ENCODE results near the gene CYS1. TPM values are rescaled to one million over a fixed set of nuclear protein-coding genes. Genes with fewer than 3 reads are reported as not detected.
A peak's percentile ranks its signal among the peaks of the same experiment; 100 is the strongest.

Gene CYS1
- polyA plus RNA-seq, 4 donors = 0.54 to 14.8 (median 0.76) TPM; not detected in 1

GRCh38 chr2:10087360-10087759 lies 7.1 kb upstream of the CYS1 start:
- Histone ChIP-seq H3K27ac (ENCODE audit: low read depth in 1 of 3, low read length in 2 of 3) (no peak overlapping the region), H3K9me3 (ENCODE audit: control insufficient read depth in 2 of 2, insufficient read depth in 1 of 2, low read depth in 1 of 2, low read length in 1 of 2) (peaks cover 0 to 4% of the 10 kb centered on the region in 2 donors), H3K4me1 (ENCODE audit: control insufficient read depth in 3 of 3, insufficient read depth in 2 of 3, low read depth in 1 of 3, low read length in 2 of 3) (peaks cover 0 to 42% (median 0%) of the 10 kb centered on the region in 3 donors), H3K4me3 (ENCODE audit: low read depth in 1 of 3, low read length in 3 of 3) (no peak overlapping the region), H3K27me3 (ENCODE audit: control insufficient read depth in 3 of 3, insufficient read depth in 3 of 3, low read length in 3 of 3) (peaks cover 0 to 12% (median 3%) of the 10 kb centered on the region in 3 donors), H3K36me3 (ENCODE audit: control insufficient read depth in 3 of 3, insufficient read depth in 2 of 3, low read depth in 1 of 3, low read length in 3 of 3) (no peaks in the 10 kb centered on the region)
- FAIRE-seq = no peak
- 51 to 72% (median 62%) methylated on average over 8 of the region's 8 CpGs for WGBS, 3 donors
- no peak for DNase-seq

GRCh38 chr2:10086950-10087349 lies 6.7 kb upstream of the CYS1 start:
- peak in 1 of 2 donors; percentile 63 for DNase-seq
- Histone ChIP-seq H3K4me1 (ENCODE audit: control insufficient read depth in 3 of 3, insufficient read depth in 2 of 3, low read depth in 1 of 3, low read length in 2 of 3) (peaks cover 0 to 42% (median 0%) of the 10 kb centered on the region in 3 donors), H3K4me3 (ENCODE audit: low read depth in 1 of 3, low read length in 3 of 3) (no peak overlapping the region), H3K9me3 (ENCODE audit: control insufficient read depth in 2 of 2, insufficient read depth in 1 of 2, low read depth in 1 of 2, low read length in 1 of 2) (peaks cover 0 to under 1% of the 10 kb centered on the region in 2 donors), H3K27ac (ENCODE audit: low read depth in 1 of 3, low read length in 2 of 3) (no peak overlapping the region), H3K36me3 (ENCODE audit: control insufficient read depth in 3 of 3, insufficient read depth in 2 of 3, low read depth in 1 of 3, low read length in 3 of 3) (no peaks in the 10 kb centered on the region), H3K27me3 (ENCODE audit: control insufficient read depth in 3 of 3, insufficient read depth in 3 of 3, low read length in 3 of 3) (peaks cover 0 to 12% (median 3%) of the 10 kb centered on the region in 3 donors)
- 34 to 54% (median 42%) methylated on average over 4 of the region's 4 CpGs for WGBS, 3 donors
- FAIRE-seq = no peak

GRCh38 chr2:10085668-10086059 lies 5.5 kb upstream of the CYS1 start:
- no peak overlapping the region for H3K27ac ChIP-seq (ENCODE audit: low read depth in 1 of 3, low read length in 2 of 3)

GRCh38 chr2:10085043-10085667 lies 4.9 kb upstream of the CYS1 start:
- WGBS, 3 donors = 52 to 72% (median 67%) methylated on average over 6 of the region's 6 CpGs
- FAIRE-seq (no peak), DNase-seq (no peak)
- H3K36me3 ChIP-seq (ENCODE audit: control insufficient read depth in 3 of 3, insufficient read depth in 2 of 3, low read depth in 1 of 3, low read length in 3 of 3) = no peaks in the 10 kb centered on the region
- H3K9me3 ChIP-seq (ENCODE audit: control insufficient read depth in 2 of 2, insufficient read depth in 1 of 2, low read depth in 1 of 2, low read length in 1 of 2) = no peaks in the 10 kb centered on the region
- peaks cover 0 to 34% (median 0%) of the 10 kb centered on the region in 3 donors for H3K4me1 ChIP-seq (ENCODE audit: control insufficient read depth in 3 of 3, insufficient read depth in 2 of 3, low read depth in 1 of 3, low read length in 2 of 3)
- H3K27me3 ChIP-seq (ENCODE audit: control insufficient read depth in 3 of 3, insufficient read depth in 3 of 3, low read length in 3 of 3) = peaks cover 0 to 8% (median 6%) of the 10 kb centered on the region in 3 donors
- H3K27ac ChIP-seq (ENCODE audit: low read depth in 1 of 3, low read length in 2 of 3) = no peak overlapping the region
- H3K4me3 ChIP-seq (ENCODE audit: low read depth in 1 of 3, low read length in 3 of 3) = no peak overlapping the region

More at GRCh38 chr2:10085668-10086059, 5.5 kb upstream of the CYS1 start:
- no peaks in the 10 kb centered on the region for H3K36me3 ChIP-seq (ENCODE audit: control insufficient read depth in 3 of 3, insufficient read depth in 2 of 3, low read depth in 1 of 3, low read length in 3 of 3)
- DNase-seq = peak; percentile 14 to 53
- H3K4me3 ChIP-seq (ENCODE audit: low read depth in 1 of 3, low read length in 3 of 3) = no peak overlapping the region
- WGBS, 3 donors = 66 to 79% (median 78%) methylated on average over 11 of the region's 11 CpGs
- FAIRE-seq = no peak
- peaks cover 0 to 35% (median 0%) of the 10 kb centered on the region in 3 donors for H3K4me1 ChIP-seq (ENCODE audit: control insufficient read depth in 3 of 3, insufficient read depth in 2 of 3, low read depth in 1 of 3, low read length in 2 of 3)
- H3K27me3 ChIP-seq (ENCODE audit: control insufficient read depth in 3 of 3, insufficient read depth in 3 of 3, low read length in 3 of 3) = peaks cover 0 to 5% (median 5%) of the 10 kb centered on the region in 3 donors
- no peaks in the 10 kb centered on the region for H3K9me3 ChIP-seq (ENCODE audit: control insufficient read depth in 2 of 2, insufficient read depth in 1 of 2, low read depth in 1 of 2, low read length in 1 of 2)

GRCh38 chr2:10084223-10084865 lies 4.1 kb upstream of the CYS1 start:
- DNase-seq (no peak), FAIRE-seq (no peak)
- Histone ChIP-seq H3K27ac (ENCODE audit: low read depth in 1 of 3, low read length in 2 of 3) (no peak overlapping the region), H3K9me3 (ENCODE audit: control insufficient read depth in 2 of 2, insufficient read depth in 1 of 2, low read depth in 1 of 2, low read length in 1 of 2) (no peaks in the 10 kb centered on the region), H3K27me3 (ENCODE audit: control insufficient read depth in 3 of 3, insufficient read depth in 3 of 3, low read length in 3 of 3) (peaks cover 0 to 8% (median 5%) of the 10 kb centered on the region in 3 donors), H3K36me3 (ENCODE audit: control insufficient read depth in 3 of 3, insufficient read depth in 2 of 3, low read depth in 1 of 3, low read length in 3 of 3) (no peaks in the 10 kb centered on the region), H3K4me3 (ENCODE audit: low read depth in 1 of 3, low read length in 3 of 3) (no peak overlapping the region), H3K4me1 (ENCODE audit: control insufficient read depth in 3 of 3, insufficient read depth in 2 of 3, low read depth in 1 of 3, low read length in 2 of 3) (peaks cover 0 to 29% (median 0%) of the 10 kb centered on the region in 3 donors)
- WGBS, 3 donors = 79 to 84% (median 83%) methylated on average over 12 of the region's 12 CpGs

GRCh38 chr2:10083692-10084211 lies 3.5 kb upstream of the CYS1 start:
- Histone ChIP-seq H3K9me3 (ENCODE audit: control insufficient read depth in 2 of 2, insufficient read depth in 1 of 2, low read depth in 1 of 2, low read length in 1 of 2) (no peaks in the 10 kb centered on the region), H3K4me1 (ENCODE audit: control insufficient read depth in 3 of 3, insufficient read depth in 2 of 3, low read depth in 1 of 3, low read length in 2 of 3) (peaks cover 0 to 30% (median 0%) of the 10 kb centered on the region in 3 donors), H3K36me3 (ENCODE audit: control insufficient read depth in 3 of 3, insufficient read depth in 2 of 3, low read depth in 1 of 3, low read length in 3 of 3) (no peaks in the 10 kb centered on the region), H3K27me3 (ENCODE audit: control insufficient read depth in 3 of 3, insufficient read depth in 3 of 3, low read length in 3 of 3) (peaks cover 0 to 8% (median 6%) of the 10 kb centered on the region in 3 donors), H3K27ac (ENCODE audit: low read depth in 1 of 3, low read length in 2 of 3) (no peak overlapping the region), H3K4me3 (ENCODE audit: low read depth in 1 of 3, low read length in 3 of 3) (no peak overlapping the region)
- 68 to 79% (median 76%) methylated on average over 13 of the region's 13 CpGs for WGBS, 3 donors
- FAIRE-seq = no peak
- no peak for DNase-seq

GRCh38 chr2:10083046-10083445 lies 2.8 kb upstream of the CYS1 start:
- peaks cover 0 to 8% (median 8%) of the 10 kb centered on the region in 3 donors for H3K27me3 ChIP-seq (ENCODE audit: control insufficient read depth in 3 of 3, insufficient read depth in 3 of 3, low read length in 3 of 3)
- no peak for FAIRE-seq
- H3K9me3 ChIP-seq (ENCODE audit: control insufficient read depth in 2 of 2, insufficient read depth in 1 of 2, low read depth in 1 of 2, low read length in 1 of 2) = no peaks in the 10 kb centered on the region
- H3K27ac ChIP-seq (ENCODE audit: low read depth in 1 of 3, low read length in 2 of 3) = no peak overlapping the region
- no peaks in the 10 kb centered on the region for H3K36me3 ChIP-seq (ENCODE audit: control insufficient read depth in 3 of 3, insufficient read depth in 2 of 3, low read depth in 1 of 3, low read length in 3 of 3)
- DNase-seq = no peak
- H3K4me3 ChIP-seq (ENCODE audit: low read depth in 1 of 3, low read length in 3 of 3) = no peak overlapping the region
- 59 to 77% (median 69%) methylated on average over 5 of the region's 5 CpGs for WGBS, 3 donors
- H3K4me1 ChIP-seq (ENCODE audit: control insufficient read depth in 3 of 3, insufficient read depth in 2 of 3, low read depth in 1 of 3, low read length in 2 of 3) = peaks cover 0 to 37% (median 0%) of the 10 kb centered on the region in 3 donors

GRCh38 chr2:10080536-10081304 lies 509 bp upstream of the CYS1 start:
- H3K9me3 ChIP-seq (ENCODE audit: control insufficient read depth in 2 of 2, insufficient read depth in 1 of 2, low read depth in 1 of 2, low read length in 1 of 2) = no peaks in the 10 kb centered on the region
- peaks cover 0 to 25% (median 0%) of the 10 kb centered on the region in 3 donors for H3K4me1 ChIP-seq (ENCODE audit: control insufficient read depth in 3 of 3, insufficient read depth in 2 of 3, low read depth in 1 of 3, low read length in 2 of 3)
- H3K36me3 ChIP-seq (ENCODE audit: control insufficient read depth in 3 of 3, insufficient read depth in 2 of 3, low read depth in 1 of 3, low read length in 3 of 3) = peaks cover 0 to 5% (median 0%) of the 10 kb centered on the region in 3 donors
- peak in 1 of 2 donors; percentile 73 for DNase-seq
- no peak for FAIRE-seq
- peak overlapping the region in 1 of 3 donors; percentile 79 for H3K27ac ChIP-seq (ENCODE audit: low read depth in 1 of 3, low read length in 2 of 3)
- H3K27me3 ChIP-seq (ENCODE audit: control insufficient read depth in 3 of 3, insufficient read depth in 3 of 3, low read length in 3 of 3) = peaks cover 0 to 14% (median 13%) of the 10 kb centered on the region in 3 donors
- peak overlapping the region in 2 of 3 donors; percentile 53 to 59 for H3K4me3 ChIP-seq (ENCODE audit: low read depth in 1 of 3, low read length in 3 of 3)
- 8 to 19% (median 15%) methylated on average over 24 to 45 of the region's 45 CpGs for WGBS, 3 donors
